Thymus (tissue), 11 donors: ENCODE results near the gene TOP1. TPM values are rescaled to one million over a fixed set of nuclear protein-coding genes. Genes with fewer than 3 reads are reported as not detected.

Source experiments
- DNase-seq, 9 donors: peaks; one replicate each; pipeline ENCODE4 v3.0.0-alpha.2; 2013; ENCODE audit warnings: low spot score in 9 of 9, low read depth in 6 of 9, missing footprints in 1 of 9
- H3K27ac ChIP-seq, 2 donors: one replicate each; pipeline ENCODE4 v1.5.1; 2013; ENCODE audit warnings: control low read depth in 1 of 2, low read depth in 1 of 2, low read length in 1 of 2, mild to moderate bottlenecking in 1 of 2, moderate library complexity in 1 of 2
- H3K27me3 ChIP-seq, 2 donors: one replicate each; pipeline ENCODE4 v1.5.1; 2013; ENCODE audit warnings: low read length in 1 of 2; ENCODE audit not compliant: control insufficient read depth in 2 of 2, insufficient read depth in 1 of 2
- H3K36me3 ChIP-seq, 2 donors: one replicate each; pipeline ENCODE4 v1.5.1; 2013; ENCODE audit warnings: low read length in 1 of 2, mild to moderate bottlenecking in 1 of 2, moderate library complexity in 1 of 2; ENCODE audit not compliant: control insufficient read depth in 2 of 2, insufficient read depth in 2 of 2
- H3K4me1 ChIP-seq, 2 donors: one replicate each; pipeline ENCODE4 v1.5.1; 2013; ENCODE audit warnings: low read length in 2 of 2; ENCODE audit not compliant: control insufficient read depth in 2 of 2, insufficient read depth in 2 of 2
- H3K4me3 ChIP-seq, 2 donors: one replicate each; pipeline ENCODE4 v1.5.1; 2013; ENCODE audit warnings: low read length in 2 of 2, control low read depth in 1 of 2, mild to moderate bottlenecking in 1 of 2
- H3K9me3 ChIP-seq, 2 donors: one replicate each; pipeline ENCODE4 v1.5.1; 2013; ENCODE audit warnings: low read length in 1 of 2, mild to moderate bottlenecking in 1 of 2; ENCODE audit not compliant: control insufficient read depth in 2 of 2, insufficient read depth in 1 of 2
- WGBS: extraction: QIAGEN DNeasy Blood & Tissue Kit; methylation state at CpG from one replicate; pipeline ENCODE4 v1.1.7; 2013; 5-methylcytosine and 5-hydroxymethylcytosine counted together
- polyA plus RNA-seq: library from polyadenylated mRNA; stranded (reverse); fragments of 200-250 nt; gene quantifications from one replicate; pipeline ENCODE4 v1.2.3, GENCODE V29; 2013
- total RNA-seq: library from RNA; stranded (reverse); fragments of 120-200 nt; gene quantifications from one replicate; pipeline ENCODE4 v1.2.4, GENCODE V29; 2013
- donor health status: healthy.

The TOP1 gene
- total and polyA plus RNA-seq, 2 donors: 26.0 to 44.2 TPM

DNA sequence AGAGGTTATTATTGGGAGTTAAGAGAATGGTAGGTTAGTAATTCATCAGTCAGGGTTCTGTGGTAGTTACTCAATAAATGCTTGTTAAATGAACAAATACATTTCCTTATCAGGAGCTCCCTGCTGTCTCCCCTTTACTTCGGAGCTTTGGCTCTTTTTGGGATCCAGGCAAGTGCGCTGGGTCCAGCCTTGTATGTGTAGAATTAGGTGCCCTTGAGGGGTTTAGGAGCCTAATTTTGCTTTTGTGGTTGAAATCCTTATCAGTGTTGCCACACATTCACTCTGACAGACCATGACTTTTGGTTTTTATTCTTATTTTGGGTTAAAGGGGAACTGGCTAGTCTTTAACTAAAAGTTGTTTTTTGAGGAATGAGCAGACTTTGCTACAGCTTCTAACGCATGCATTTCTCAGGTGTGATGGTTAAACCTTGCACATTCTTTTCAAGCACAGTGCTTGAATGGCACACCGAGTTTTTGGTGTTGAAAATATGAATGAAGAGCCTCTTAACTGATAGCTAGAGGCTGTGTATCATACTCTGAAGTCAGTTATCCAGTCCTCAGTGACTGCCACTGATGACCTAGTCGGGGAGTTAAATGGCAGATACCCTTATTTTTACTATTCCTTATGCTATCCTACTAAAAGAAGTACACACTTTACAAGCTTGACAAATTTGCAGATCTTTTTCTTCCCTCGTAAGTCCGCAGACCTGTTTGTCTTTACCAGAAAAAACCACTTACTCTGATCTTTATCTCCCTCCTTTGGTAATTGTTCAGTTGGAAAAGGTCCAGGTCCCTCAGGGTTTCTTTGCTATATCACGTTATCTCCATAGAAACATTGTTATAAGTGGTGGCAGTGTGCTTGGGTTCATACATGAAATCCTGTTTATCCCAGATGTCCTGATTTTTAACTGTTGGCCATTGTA, 58.0 kb downstream of the TOP1 start:
- Histone ChIP-seq H3K4me3 (no peak overlapping the region), H3K9me3 (no peaks in the 10 kb centered on the region), H3K27ac (no peak overlapping the region), H3K4me1 (no peaks in the 10 kb centered on the region), H3K36me3 (peaks cover 9 to 52% of the 10 kb centered on the region in 2 donors), H3K27me3 (no peaks in the 10 kb centered on the region)
- DNase-seq: no peak
- 28% methylated on average over 8 of the region's 8 CpGs for WGBS

DNA sequence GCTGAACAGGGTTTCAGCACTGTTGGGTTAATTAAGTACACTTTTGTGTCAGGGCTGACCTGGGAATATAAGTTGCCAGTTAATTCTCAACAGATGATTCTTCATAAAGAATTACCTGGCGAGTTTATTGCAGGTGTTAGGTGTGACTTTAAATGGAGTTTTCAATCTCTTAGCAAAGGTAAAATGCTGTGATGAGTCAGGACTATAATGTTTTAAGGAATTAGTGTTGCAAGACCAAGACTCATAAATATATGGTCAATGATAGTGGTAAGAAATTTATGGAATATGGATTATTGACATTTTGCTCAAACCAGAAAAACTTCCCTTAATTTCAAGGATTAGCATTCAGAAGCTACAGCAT, 58.7 kb downstream of the TOP1 start:
- Histone ChIP-seq H3K4me1 (no peaks in the 10 kb centered on the region), H3K27ac (no peak overlapping the region), H3K4me3 (no peak overlapping the region), H3K36me3 (peaks cover 10 to 52% of the 10 kb centered on the region in 2 donors), H3K27me3 (no peaks in the 10 kb centered on the region), H3K9me3 (no peaks in the 10 kb centered on the region)
- WGBS: 94% methylated on average over 1 of the region's 1 CpG
- DNase-seq: no peak

DNA sequence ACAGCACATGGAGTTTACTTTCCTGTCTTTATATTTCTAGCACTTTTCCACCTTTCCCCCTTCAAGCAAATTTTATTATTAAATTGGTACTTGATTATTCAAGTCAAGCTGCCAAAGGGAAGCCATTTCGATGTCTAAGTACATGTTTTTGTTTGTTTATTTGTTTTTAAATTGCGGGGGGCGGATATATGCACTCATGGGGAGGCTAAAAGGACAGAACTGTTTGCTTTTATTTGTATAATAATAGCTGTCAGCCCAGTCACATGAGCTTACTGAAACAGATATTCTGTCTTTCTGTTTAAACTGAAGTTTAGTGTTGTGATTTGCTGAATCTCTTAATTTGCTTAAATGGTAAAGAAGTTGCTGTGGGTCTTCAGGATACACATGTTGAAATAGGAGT, 59.2 kb downstream of the TOP1 start:
- Histone ChIP-seq H3K36me3 (peaks cover 12 to 53% of the 10 kb centered on the region in 2 donors), H3K27me3 (no peaks in the 10 kb centered on the region), H3K9me3 (no peaks in the 10 kb centered on the region), H3K27ac (no peak overlapping the region), H3K4me1 (no peaks in the 10 kb centered on the region), H3K4me3 (no peak overlapping the region)
- 97% methylated on average over 3 of the region's 3 CpGs for WGBS
- no peak for DNase-seq

DNA sequence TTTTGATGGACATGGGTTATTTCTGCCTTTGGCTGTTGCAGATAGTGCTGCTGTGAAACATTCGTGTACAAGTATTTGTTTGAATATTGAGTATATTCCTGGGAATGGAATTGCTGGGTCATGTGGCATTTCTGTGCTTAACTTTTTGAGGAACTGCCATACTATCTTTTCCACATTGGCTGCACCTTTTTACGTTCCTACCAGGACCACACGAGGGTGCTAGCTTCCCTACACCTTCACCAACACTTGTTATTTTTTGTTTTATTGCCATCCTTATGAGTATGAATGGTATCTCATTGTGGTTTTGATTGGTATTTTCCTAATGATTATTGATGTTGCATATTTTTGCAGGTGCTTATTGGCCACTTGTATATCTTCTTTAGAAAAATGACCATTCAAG, 60.9 kb downstream of the TOP1 start:
- WGBS: 97% methylated on average over 3 of the region's 3 CpGs
- Histone ChIP-seq H3K9me3 (no peaks in the 10 kb centered on the region), H3K4me1 (no peaks in the 10 kb centered on the region), H3K27me3 (no peaks in the 10 kb centered on the region), H3K36me3 (peaks cover 29 to 55% of the 10 kb centered on the region in 2 donors), H3K27ac (no peak overlapping the region), H3K4me3 (no peak overlapping the region)
- DNase-seq: no peak

DNA sequence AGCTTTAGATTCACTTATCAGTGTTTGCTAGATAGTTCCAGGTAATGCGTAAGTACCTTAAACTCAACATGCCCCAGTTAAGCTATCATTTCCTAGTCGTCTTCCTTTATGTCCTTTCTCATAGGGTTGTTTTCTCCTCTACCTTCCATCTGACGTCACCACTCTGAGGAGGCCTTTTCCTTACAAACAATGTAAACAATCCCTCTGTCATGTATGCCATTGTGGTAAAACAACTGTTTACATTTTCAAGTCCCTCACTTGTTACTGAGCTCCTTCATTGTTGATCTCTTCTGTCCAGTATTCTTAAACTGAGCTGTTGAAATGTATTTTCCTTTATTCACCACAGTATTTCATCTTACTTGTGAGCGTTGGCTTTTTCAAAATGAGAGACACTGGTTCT, 63.3 kb downstream of the TOP1 start:
- Histone ChIP-seq H3K9me3 (no peaks in the 10 kb centered on the region), H3K4me1 (no peaks in the 10 kb centered on the region), H3K27me3 (no peaks in the 10 kb centered on the region), H3K4me3 (no peak overlapping the region), H3K36me3 (peaks cover 34 to 57% of the 10 kb centered on the region in 2 donors), H3K27ac (no peak overlapping the region)
- 97% methylated on average over 4 of the region's 4 CpGs for WGBS
- DNase-seq: no peak

DNA sequence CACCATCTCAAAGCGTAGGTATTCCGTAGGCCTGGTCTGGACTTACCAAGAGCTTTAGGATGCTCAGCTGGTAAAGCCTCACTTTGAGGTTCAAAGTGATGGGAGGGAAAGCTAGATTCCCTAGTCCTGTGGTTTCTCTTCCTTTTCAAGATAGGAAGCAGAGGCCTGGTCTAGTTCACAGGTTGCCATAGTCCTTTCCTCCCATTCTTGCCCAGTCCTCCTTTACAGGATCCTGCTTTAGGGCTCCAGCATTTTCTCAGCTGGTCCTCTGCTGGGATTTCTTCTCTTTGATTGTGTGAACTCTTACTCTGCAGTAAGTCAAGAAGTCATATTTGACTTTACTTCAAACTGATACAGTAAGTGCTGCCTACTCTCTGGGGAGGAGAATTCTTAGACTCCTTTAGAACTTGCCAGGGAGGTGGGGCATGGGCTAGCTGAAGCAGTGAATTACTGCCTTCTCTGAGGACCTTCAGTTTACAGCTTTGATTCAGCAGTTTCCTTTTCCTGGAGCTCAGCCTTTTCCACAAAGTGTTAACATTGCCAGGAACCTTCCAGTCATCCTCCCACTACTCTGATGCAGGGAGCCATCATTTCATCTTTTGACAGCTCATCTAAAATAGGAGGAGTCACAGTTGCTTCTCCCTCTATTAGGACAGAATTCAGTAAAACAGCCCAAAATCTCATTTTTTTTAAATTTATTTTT, 65.9 kb downstream of the TOP1 start:
- no peak for DNase-seq
- 100% methylated on average over 2 of the region's 2 CpGs for WGBS
- no peaks in the 10 kb centered on the region for H3K9me3 ChIP-seq
- H3K36me3 ChIP-seq: peaks cover 39 to 66% of the 10 kb centered on the region in 2 donors
- peak overlapping the region in 1 of 2 donors; percentile 49 for H3K27ac ChIP-seq
- H3K4me3 ChIP-seq: no peak overlapping the region
- H3K27me3 ChIP-seq: no peaks in the 10 kb centered on the region
- H3K4me1 ChIP-seq: no peaks in the 10 kb centered on the region

DNA sequence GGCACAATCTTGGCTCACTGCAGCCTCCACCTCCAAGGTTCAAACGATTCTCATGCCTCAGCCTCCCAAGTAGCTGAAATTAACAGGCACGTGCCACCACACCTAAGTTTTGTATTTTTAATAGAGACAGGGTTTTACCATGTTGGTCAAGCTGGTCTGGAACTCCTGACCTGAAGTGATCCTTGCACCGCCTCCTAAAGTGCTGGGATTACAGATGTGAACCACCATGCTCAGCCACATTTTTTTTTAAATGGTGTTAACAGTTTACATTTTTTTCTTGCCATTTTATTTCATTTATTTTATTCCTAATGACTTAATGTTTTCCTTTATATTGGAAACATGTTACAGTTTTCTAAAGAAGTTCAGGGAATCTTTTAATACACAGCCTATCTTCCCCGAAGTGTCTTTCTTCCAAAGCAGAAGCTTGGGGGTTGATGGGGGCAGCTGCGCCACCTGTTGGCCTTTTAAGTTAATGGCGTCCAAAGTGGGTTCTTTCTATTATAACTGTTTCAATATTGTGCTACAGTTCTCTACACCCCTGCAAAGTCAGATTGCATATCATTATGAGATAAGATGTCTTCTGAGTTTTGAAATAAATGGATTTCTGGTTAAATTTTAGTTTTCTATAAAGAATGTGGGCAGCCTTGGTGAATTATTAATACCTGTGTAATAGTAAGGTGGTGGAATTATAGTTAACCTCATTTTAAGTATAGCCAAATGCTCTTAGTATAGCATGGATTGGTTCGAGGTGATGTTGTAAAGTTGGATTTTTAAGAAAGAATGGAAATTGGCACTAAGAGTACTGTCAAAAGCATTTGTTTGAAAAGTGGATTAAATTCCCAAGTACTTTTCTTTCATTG, 66.7 kb downstream of the TOP1 start:
- Histone ChIP-seq H3K27me3 (no peaks in the 10 kb centered on the region), H3K9me3 (no peaks in the 10 kb centered on the region), H3K4me1 (no peaks in the 10 kb centered on the region), H3K4me3 (no peak overlapping the region), H3K27ac (no peak overlapping the region), H3K36me3 (peaks cover 44 to 72% of the 10 kb centered on the region in 2 donors)
- WGBS: 60% methylated on average over 7 of the region's 7 CpGs
- DNase-seq: peak in 8 of 9 donors; percentile 32 to 76 (median 53)

DNA sequence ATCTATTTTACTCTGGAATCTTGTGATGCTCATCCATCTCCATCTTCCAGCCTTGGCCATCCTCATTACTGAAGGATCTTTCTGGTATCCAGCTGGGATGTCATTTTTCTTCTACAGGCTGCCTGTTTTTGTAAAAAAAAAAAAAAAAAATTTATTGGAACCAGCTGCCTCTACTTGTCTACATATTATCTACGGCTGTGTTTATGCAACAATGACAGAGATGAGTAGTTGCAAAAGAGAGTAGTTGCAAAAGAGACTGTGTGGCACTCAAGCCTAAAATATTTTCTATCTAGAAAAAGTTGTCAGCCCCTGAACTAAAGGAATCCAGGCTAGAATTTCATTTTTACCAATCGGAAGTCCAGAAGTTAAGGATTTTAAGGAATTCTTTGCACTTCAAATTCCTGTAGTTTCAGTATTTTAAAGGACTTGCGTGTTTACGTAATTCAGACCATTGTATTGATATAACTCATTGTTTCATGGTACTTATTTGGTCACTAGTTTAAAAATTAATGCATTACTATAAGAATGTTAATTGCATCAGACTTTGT, 70.2 kb downstream of the TOP1 start:
- Histone ChIP-seq H3K27ac (no peak overlapping the region), H3K9me3 (no peaks in the 10 kb centered on the region), H3K4me3 (no peak overlapping the region), H3K27me3 (no peaks in the 10 kb centered on the region), H3K4me1 (no peaks in the 10 kb centered on the region), H3K36me3 (peaks cover 44 to 84% of the 10 kb centered on the region in 2 donors)
- DNase-seq: no peak
- WGBS: 98% methylated on average over 4 of the region's 4 CpGs
